GM23338 (cell line): ENCODE measurements around the gene ZC3H14. TPM values are rescaled to one million over a fixed set of nuclear protein-coding genes. Genes with fewer than 3 reads are reported as not detected.

ENCODE experiments used
- ATAC-seq: fragments of 200-7000 bp; cut with Tn5 transposase; 3 replicates; pipeline ENCODE4 v1.9.1; 2020
- DNase-seq: peaks from one replicate; pipeline ENCODE4 v3.0.0-alpha.2; 2015; ENCODE audit warnings: low spot score
- H2AFZ ChIP-seq: fragments of 200-600 bp; sonication (generic); 2 replicates; pipeline ENCODE4 v1.8.0; 2016; ENCODE audit warnings: antibody characterized with exemption, mild to moderate bottlenecking, moderate library complexity
- H3F3A ChIP-seq: fragments of 200-600 bp; sonication (generic); replicated peaks from 2 replicates; pipeline ENCODE4 v1.8.0; 2017; ENCODE audit warnings: antibody characterized with exemption, mixed run types, low read depth
- H3K27ac ChIP-seq: fragments of 200-600 bp; sonication (generic); 2 replicates; pipeline ENCODE4 v1.6.1; 2016; ENCODE audit warnings: low read depth
- H3K27me3 ChIP-seq: fragments of 200-600 bp; sonication (generic); 2 replicates; pipeline ENCODE4 v1.8.0; 2016; ENCODE audit warnings: mild to moderate bottlenecking, mixed run types, moderate library complexity; ENCODE audit not compliant: insufficient read depth
- H3K36me3 ChIP-seq: fragments of 200-600 bp; sonication (generic); 2 replicates; pipeline ENCODE4 v1.8.0; 2016; ENCODE audit warnings: mild to moderate bottlenecking; ENCODE audit not compliant: insufficient read depth
- H3K4me1 ChIP-seq: fragments of 200-600 bp; sonication (generic); 2 replicates; pipeline ENCODE4 v1.8.0; 2016; ENCODE audit warnings: mild to moderate bottlenecking, moderate library complexity; ENCODE audit not compliant: insufficient read depth
- H3K4me2 ChIP-seq: fragments of 200-600 bp; sonication (generic); 2 replicates; pipeline ENCODE4 v1.7.1; 2017; ENCODE audit warnings: mixed run types
- H3K4me3 ChIP-seq: fragments of 200-600 bp; sonication (generic); 2 replicates; pipeline ENCODE4 v1.6.1; 2016; ENCODE audit warnings: mixed run types
- H3K79me2 ChIP-seq: fragments of 200-600 bp; sonication (generic); replicated peaks from 2 replicates; pipeline ENCODE4 v1.8.0; 2017; ENCODE audit warnings: mild to moderate bottlenecking; ENCODE audit not compliant: insufficient read depth
- H3K9me2 ChIP-seq: fragments of 200-600 bp; sonication (generic); 2 replicates; pipeline ENCODE4 v1.8.0; 2017; ENCODE audit not compliant: insufficient read depth
- H4K20me1 ChIP-seq: fragments of 200-600 bp; sonication (generic); replicated peaks from 2 replicates; pipeline ENCODE4 v1.8.0; 2017; ENCODE audit warnings: mild to moderate bottlenecking; ENCODE audit not compliant: insufficient read depth
- H3K27ac Mint-ChIP-seq: 2 replicates; pipeline ENCODE4 v1.8.0; 2020; ENCODE audit warnings: inconsistent platforms, mild to moderate bottlenecking, moderate library complexity, mixed read lengths
- H3K27me3 Mint-ChIP-seq: 3 replicates; pipeline ENCODE4 v1.8.0; 2022; ENCODE audit warnings: low read depth, mild to moderate bottlenecking, moderate library complexity, mixed read lengths, inconsistent platforms; ENCODE audit not compliant: insufficient read depth, poor library complexity
- H3K36me3 Mint-ChIP-seq: 3 replicates; pipeline ENCODE4 v1.8.0; 2021; ENCODE audit warnings: low read depth, mild to moderate bottlenecking, inconsistent platforms, moderate library complexity, mixed read lengths
- H3K4me1 Mint-ChIP-seq: 3 replicates; pipeline ENCODE4 v1.8.0; 2020; ENCODE audit warnings: mild to moderate bottlenecking, inconsistent platforms, mixed read lengths
- H3K4me3 Mint-ChIP-seq: 3 replicates; pipeline ENCODE4 v1.8.0; 2021; ENCODE audit warnings: moderate library complexity, mild to moderate bottlenecking, inconsistent platforms, mixed read lengths
- H3K9me3 Mint-ChIP-seq: 3 replicates; pipeline ENCODE4 v1.8.0; 2020; ENCODE audit warnings: moderate library complexity, mild to moderate bottlenecking, inconsistent platforms, mixed read lengths
- JUNB ChIP-seq: IDR thresholded peaks from one replicate; pipeline ENCODE4 v1.6.1; 2016; ENCODE audit warnings: antibody characterized with exemption; ENCODE audit not compliant: unreplicated experiment
- POLR2AphosphoS5 ChIP-seq: IDR thresholded peaks from 2 replicates; pipeline ENCODE4 v1.6.1; 2016; ENCODE audit warnings: antibody characterized with exemption, low read depth
- polyA plus RNA-seq: library from polyadenylated mRNA; unstranded; fragments of >200 nt; fragmentation: Nextera tagmentation; extraction: Ambion mirVana; gene quantifications from 2 replicates; pipeline ENCODE4 v1.2.1, GENCODE V29; 2016
- total RNA-seq: library from RNA; depleted of rRNA; stranded (reverse); fragments of >200 nt; shearing (Covaris generic); gene quantifications from 2 replicates; pipeline ENCODE4 v1.2.3, GENCODE V29; 2014
- TF ChIP-seq, protein P1 (sequence below): fragments of 250-450 bp; sonication (Bioruptor Pico); IDR thresholded peaks from 2 replicates; pipeline ENCODE4 v1.5.0; 2020; ENCODE audit warnings: mild to moderate bottlenecking, moderate library complexity
- TF ChIP-seq, protein P2 (sequence below): IDR thresholded peaks from 2 replicates; pipeline ENCODE4 v1.6.1; 2016; ENCODE audit warnings: antibody characterized with exemption
- TF ChIP-seq, protein P3 (sequence below), 2 experiments: fragments of 200-600 bp in 1 of 2; sonication (generic) in 1 of 2; conservative IDR thresholded peaks; 2 replicates each; pipeline versions ENCODE4 v1.5.1 to v1.6.1; 2016 to 2017; ENCODE audit warnings: antibody characterized with exemption in 2 of 2, low read depth in 2 of 2, mild to moderate bottlenecking in 2 of 2, moderate library complexity in 1 of 2

The ZC3H14 gene
- total and polyA plus RNA-seq, 2 experiments from 2014 or later = 63.2 to 87.9 TPM

DNA sequence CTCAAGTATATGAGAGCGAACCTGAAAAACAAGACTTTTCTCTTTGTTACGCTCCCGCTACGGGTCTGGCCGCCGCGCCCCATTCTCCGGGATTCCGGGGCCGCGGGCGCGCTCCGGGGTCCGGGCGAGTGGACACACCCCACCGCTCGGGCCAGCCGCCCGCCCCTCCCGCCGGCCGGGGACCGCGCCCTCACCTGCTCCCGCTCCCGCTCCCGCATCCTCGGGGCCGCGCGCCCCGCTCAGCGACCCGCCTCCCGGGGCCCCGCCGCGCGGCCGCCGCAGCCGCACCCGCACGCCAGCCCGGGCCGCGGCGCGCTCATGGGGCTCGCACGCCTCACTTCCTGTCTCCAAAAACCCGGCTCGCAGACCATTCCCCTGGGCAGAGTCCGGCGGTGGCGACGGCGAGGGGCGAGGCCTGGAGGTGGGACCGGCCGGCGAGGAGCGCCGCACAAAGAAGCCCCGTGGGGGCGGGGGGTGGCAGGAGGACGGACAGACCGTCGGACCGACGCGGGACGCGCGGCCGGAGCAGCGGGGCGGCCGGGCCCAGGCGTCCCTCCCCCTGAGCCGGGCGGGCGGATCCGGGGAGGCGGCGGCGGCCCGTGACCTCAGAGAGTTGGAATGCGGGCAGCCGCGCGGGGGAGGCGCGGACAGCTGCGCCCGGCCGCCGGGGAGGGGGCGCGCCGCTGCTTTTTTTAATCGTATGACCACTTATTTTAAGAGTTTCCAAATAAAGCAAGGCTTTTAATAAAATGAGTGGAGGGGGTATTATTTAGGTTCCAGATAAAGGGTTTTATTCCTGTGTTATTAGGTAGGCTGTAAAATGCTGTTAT, 8.2 kb upstream of the ZC3H14 start, which contains the start of gene PTPN21:
Gene PTPN21, minus strand, starts transcription at position 551 of the 830 bp plus-strand sequence. CDS start 4,590 bp downstream, outside the sequence.
- peak within 1 kb of the TSS; percentile 89 for H3K4me3 ChIP-seq
- Mint-ChIP-seq H3K9me3 (no peaks in the 10 kb centered on the region), H3K27ac (peak within 1 kb of the TSS; percentile 87), H3K4me1 (peaks cover 25% of the 10 kb centered on the region), H3K36me3 (no peaks in the 10 kb centered on the region; the same call in 2 of the 3 replicates), H3K27me3 (peaks cover 15% of the 10 kb centered on the region), H3K4me3 (peak within 1 kb of the TSS; percentile 94)
- TF ChIP-seq, protein P1, sequence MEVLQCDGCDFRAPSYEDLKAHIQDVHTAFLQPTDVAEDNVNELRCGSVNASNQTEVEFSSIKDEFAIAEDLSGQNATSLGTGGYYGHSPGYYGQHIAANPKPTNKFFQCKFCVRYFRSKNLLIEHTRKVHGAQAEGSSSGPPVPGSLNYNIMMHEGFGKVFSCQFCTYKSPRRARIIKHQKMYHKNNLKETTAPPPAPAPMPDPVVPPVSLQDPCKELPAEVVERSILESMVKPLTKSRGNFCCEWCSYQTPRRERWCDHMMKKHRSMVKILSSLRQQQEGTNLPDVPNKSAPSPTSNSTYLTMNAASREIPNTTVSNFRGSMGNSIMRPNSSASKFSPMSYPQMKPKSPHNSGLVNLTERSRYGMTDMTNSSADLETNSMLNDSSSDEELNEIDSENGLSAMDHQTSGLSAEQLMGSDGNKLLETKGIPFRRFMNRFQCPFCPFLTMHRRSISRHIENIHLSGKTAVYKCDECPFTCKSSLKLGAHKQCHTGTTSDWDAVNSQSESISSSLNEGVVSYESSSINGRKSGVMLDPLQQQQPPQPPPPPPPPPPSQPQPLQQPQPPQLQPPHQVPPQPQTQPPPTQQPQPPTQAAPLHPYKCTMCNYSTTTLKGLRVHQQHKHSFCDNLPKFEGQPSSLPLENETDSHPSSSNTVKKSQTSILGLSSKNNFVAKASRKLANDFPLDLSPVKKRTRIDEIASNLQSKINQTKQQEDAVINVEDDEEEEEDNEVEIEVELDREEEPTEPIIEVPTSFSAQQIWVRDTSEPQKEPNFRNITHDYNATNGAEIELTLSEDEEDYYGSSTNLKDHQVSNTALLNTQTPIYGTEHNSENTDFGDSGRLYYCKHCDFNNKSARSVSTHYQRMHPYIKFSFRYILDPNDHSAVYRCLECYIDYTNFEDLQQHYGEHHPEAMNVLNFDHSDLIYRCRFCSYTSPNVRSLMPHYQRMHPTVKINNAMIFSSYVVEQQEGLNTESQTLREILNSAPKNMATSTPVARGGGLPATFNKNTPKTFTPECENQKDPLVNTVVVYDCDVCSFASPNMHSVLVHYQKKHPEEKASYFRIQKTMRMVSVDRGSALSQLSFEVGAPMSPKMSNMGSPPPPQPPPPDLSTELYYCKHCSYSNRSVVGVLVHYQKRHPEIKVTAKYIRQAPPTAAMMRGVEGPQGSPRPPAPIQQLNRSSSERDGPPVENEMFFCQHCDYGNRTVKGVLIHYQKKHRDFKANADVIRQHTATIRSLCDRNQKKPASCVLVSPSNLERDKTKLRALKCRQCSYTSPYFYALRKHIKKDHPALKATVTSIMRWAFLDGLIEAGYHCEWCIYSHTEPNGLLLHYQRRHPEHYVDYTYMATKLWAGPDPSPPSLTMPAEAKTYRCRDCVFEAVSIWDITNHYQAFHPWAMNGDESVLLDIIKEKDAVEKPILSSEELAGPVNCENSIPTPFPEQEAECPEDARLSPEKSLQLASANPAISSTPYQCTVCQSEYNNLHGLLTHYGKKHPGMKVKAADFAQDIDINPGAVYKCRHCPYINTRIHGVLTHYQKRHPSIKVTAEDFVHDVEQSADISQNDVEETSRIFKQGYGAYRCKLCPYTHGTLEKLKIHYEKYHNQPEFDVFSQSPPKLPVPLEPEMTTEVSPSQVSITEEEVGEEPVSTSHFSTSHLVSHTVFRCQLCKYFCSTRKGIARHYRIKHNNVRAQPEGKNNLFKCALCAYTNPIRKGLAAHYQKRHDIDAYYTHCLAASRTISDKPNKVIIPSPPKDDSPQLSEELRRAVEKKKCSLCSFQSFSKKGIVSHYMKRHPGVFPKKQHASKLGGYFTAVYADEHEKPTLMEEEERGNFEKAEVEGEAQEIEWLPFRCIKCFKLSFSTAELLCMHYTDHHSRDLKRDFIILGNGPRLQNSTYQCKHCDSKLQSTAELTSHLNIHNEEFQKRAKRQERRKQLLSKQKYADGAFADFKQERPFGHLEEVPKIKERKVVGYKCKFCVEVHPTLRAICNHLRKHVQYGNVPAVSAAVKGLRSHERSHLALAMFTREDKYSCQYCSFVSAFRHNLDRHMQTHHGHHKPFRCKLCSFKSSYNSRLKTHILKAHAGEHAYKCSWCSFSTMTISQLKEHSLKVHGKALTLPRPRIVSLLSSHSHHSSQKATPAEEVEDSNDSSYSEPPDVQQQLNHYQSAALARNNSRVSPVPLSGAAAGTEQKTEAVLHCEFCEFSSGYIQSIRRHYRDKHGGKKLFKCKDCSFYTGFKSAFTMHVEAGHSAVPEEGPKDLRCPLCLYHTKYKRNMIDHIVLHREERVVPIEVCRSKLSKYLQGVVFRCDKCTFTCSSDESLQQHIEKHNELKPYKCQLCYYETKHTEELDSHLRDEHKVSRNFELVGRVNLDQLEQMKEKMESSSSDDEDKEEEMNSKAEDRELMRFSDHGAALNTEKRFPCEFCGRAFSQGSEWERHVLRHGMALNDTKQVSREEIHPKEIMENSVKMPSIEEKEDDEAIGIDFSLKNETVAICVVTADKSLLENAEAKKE (CRISPR knock-in tag) = no peak
- TF ChIP-seq, protein P2, sequence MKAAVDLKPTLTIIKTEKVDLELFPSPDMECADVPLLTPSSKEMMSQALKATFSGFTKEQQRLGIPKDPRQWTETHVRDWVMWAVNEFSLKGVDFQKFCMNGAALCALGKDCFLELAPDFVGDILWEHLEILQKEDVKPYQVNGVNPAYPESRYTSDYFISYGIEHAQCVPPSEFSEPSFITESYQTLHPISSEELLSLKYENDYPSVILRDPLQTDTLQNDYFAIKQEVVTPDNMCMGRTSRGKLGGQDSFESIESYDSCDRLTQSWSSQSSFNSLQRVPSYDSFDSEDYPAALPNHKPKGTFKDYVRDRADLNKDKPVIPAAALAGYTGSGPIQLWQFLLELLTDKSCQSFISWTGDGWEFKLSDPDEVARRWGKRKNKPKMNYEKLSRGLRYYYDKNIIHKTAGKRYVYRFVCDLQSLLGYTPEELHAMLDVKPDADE = peak; percentile 37; the same call in 1 of the 2 replicates
- TF ChIP-seq, protein P3, sequence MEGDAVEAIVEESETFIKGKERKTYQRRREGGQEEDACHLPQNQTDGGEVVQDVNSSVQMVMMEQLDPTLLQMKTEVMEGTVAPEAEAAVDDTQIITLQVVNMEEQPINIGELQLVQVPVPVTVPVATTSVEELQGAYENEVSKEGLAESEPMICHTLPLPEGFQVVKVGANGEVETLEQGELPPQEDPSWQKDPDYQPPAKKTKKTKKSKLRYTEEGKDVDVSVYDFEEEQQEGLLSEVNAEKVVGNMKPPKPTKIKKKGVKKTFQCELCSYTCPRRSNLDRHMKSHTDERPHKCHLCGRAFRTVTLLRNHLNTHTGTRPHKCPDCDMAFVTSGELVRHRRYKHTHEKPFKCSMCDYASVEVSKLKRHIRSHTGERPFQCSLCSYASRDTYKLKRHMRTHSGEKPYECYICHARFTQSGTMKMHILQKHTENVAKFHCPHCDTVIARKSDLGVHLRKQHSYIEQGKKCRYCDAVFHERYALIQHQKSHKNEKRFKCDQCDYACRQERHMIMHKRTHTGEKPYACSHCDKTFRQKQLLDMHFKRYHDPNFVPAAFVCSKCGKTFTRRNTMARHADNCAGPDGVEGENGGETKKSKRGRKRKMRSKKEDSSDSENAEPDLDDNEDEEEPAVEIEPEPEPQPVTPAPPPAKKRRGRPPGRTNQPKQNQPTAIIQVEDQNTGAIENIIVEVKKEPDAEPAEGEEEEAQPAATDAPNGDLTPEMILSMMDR (conservative IDR thresholded peaks at IDR 0.05; ENCODE audit: low read depth in 2 of 2) = no peak
- TF ChIP-seq JUNB (no peak), POLR2AphosphoS5 (peak; percentile 53)
- H3K27me3 ChIP-seq = peaks cover 19% of the 10 kb centered on the region
- H3K9me2 ChIP-seq = no peaks in the 10 kb centered on the region
- H3K27ac ChIP-seq = peak within 1 kb of the TSS; percentile 86; the same call in 1 of the 2 replicates
- peak within 1 kb of the TSS; percentile 88 for H3K4me2 ChIP-seq
- DNase-seq = peak; percentile 84
- ATAC-seq = peak; percentile 64
- H3F3A ChIP-seq = 0 out of 2 replicates have a peak, but pooled peaks cover 3% of the 10 kb centered on the region
- peak within 1 kb of the TSS; percentile 98 for H2AFZ ChIP-seq
- peaks cover 26% of the 10 kb centered on the region for H3K4me1 ChIP-seq
- peaks cover 20% of the 10 kb centered on the region for H3K79me2 ChIP-seq
- H4K20me1 ChIP-seq = no peaks in the 10 kb centered on the region
- no peaks in the 10 kb centered on the region for H3K36me3 ChIP-seq
